Activated CD4-positive, alpha-beta T cell treated with anti-CD3 and anti-CD28 coated beads, Interleukin-2, amount 50 U/mL, for 48 hours (primary cell): ENCODE measurements around the gene GLDN.
A peak's percentile ranks its signal among the peaks of the same experiment; 100 is the strongest.
"Not testable (repeated sequence)": the region's sequence is repeated elsewhere in the genome, so short reads cannot be mapped to it uniquely, and the experiment has no call there.

Source experiments
- DNase-seq, 2 experiments: peaks; one replicate each; pipeline ENCODE4 v3.0.0-alpha.2; 2020

Gene GLDN

GRCh38 chr15:51390966-51391422 lies 49.5 kb downstream of the GLDN start:
- DNase-seq: no peak

DNA sequence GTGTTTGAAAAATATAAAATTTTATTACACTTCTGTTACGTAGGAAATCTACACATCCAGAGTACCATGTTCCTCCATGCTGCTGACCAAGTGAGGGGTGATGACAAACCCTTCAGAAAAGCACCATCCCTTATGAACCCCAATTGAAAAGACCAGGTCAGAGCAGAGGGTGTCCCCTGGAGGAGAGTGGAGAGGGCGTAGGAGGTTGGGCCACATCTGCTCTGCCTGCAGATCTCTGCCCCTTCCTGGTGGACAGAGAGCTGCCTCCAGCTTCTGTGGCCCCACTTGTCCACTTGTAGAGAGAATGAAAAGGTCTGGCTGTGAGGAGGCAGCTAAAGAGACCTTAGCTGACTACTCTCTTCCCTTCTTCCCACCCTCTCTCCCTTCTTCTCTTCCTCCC lies 55.5 kb downstream of the GLDN start:
- no peak for DNase-seq

GRCh38 chr15:51398626-51399025 lies 57.2 kb downstream of the GLDN start:
- no peak for DNase-seq

GRCh38 chr15:51401051-51401780 lies 59.8 kb downstream of the GLDN start:
- DNase-seq: no peak

DNA sequence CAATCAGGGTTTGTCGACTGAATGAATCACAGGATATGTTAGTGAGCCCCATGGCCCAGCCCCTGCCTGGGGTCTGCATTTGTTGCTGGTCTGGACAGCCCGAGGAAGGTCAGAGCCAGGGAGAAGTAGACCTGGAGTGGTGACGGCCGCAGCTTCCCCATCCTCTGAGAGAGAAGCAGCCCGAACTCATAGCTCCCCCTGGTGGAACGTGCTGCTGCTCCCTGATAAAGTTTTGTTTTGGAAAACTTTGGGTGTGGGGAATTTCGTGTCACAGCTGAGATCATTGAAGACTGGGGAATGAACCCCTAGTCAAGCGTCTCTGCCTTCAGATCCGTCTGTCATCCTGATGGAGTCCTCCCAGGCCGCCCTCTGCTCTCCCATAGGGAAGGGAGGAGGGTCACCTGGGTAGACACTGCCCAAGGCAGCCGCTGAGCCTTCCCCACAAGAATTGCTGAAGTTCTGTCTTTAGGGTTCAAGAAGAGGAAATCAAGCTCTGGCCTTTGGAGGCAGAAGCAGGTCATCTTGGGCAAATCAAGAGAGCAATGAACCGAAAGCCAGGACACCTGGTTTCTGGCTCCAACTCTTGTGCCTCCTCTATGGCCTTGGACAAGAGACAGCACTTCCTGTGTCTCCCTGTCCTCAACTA lies 60.5 kb downstream of the GLDN start:
- DNase-seq: peak; percentile 7 to 26

DNA sequence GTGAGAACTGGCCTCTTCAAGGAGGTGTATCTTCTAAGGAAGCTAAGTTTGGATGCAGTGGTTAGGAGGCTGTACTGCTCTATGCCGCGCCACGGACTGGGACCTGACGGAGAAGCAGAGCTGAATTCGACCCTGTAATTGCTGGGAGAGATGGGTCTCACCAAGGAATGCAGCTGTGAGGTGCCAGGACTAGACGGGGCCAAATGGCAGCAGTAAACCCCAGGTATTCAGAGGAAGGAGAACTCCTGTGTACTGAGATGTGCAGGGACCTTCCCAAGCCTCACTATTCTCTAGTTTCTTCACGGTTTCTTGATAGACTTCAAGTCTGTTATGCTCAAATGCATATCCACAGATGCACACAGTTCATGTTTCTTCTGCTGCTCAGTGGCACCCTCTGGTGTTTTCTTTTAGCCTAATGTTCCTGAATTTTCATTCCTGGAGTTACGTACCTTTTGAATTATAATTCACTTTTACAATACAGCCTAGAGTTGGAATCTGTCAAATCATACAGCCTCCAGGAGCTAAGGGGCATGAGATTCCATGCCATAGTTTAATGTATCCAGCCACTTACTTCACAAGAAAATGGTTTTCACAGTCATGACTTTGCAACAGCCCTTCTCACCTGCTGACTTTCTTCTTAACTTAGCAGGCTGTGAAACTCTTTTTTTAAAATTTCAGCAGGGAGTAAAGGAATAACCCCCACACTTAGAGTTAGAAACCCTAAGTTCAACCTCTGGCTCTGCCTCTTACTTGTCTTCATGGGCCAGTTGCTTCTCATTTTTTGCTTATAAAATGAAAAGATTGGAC lies 61.8 kb downstream of the GLDN start:
- no peak for DNase-seq

DNA sequence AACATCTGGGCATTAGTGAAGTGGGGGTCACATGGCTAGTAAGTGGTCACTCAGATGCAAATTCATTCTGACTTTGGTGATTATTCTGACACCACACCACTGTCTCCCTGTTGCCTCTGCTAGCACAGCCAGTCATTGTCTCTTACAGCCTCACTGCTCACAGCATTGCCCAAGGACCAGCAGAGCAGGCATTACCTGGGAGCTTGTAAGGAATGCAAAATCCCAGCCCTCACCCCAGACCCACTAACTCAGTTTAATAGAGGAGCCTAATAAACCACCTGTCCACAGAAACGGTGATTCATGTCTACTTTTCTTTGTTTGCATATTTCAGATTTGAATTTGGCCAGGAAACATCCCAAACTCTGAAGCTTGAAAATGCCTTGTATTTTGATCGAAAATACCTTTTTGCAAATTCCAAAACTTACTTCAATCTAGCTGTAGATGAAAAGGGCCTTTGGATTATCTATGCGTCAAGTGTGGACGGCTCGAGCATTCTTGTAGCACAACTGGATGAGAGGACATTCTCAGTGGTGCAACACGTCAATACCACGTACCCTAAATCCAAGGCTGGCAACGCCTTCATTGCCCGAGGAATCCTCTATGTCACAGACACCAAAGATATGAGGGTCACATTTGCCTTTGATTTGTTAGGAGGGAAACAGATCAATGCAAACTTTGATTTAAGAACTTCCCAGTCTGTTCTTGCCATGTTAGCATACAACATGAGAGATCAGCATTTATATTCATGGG lies 62.7 kb downstream of the GLDN start:
- no peak for DNase-seq

- no peak for DNase-seq
Observed at GRCh38 chr15:51405693-51406523, 64.5 kb downstream of the GLDN start.

GRCh38 chr15:51414256-51414860 lies 72.9 kb downstream of the GLDN start:
- DNase-seq: no peak

- no peak for DNase-seq
Observed at GRCh38 chr15:51416129-51416528, 74.7 kb downstream of the GLDN start.

- not testable (repeated sequence) for DNase-seq
Observed at GRCh38 chr15:51423040-51423439, 81.6 kb downstream of the GLDN start.

GRCh38 chr15:51424780-51425179 lies 83.3 kb downstream of the GLDN start:
- no peak for DNase-seq

- DNase-seq: no peak
Observed at GRCh38 chr15:51425517-51426040, 84.1 kb downstream of the GLDN start.

DNA sequence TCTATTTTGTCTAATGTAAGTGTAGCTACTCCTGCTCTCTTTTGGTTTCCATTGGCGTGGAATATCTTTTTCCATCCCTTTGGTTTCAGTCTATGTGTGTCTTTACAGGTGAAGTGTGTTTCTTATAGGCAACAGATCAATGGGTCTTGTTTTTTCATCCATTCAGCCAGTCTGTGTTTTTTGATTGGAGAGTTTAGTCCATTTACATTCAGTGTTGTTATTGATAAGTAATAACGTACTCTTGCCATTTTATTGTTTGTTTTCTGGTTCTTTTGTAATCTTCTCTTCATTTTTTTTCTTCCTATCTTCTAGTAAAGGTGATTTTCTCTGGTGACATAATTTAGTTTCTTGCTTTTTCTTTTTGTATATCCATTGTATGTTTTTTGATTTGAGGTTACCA lies 97.1 kb downstream of the GLDN start:
- no peak for DNase-seq

GRCh38 chr15:51443282-51443914 lies 101.9 kb downstream of the GLDN start:
- no peak for DNase-seq

GRCh38 chr15:51444112-51444511 lies 102.7 kb downstream of the GLDN start:
- DNase-seq: no peak

- no peak for DNase-seq
Observed at GRCh38 chr15:51444807-51445206, 103.4 kb downstream of the GLDN start.

- DNase-seq: not testable (repeated sequence)
Observed at GRCh38 chr15:51446029-51446744, 104.7 kb downstream of the GLDN start.

DNA sequence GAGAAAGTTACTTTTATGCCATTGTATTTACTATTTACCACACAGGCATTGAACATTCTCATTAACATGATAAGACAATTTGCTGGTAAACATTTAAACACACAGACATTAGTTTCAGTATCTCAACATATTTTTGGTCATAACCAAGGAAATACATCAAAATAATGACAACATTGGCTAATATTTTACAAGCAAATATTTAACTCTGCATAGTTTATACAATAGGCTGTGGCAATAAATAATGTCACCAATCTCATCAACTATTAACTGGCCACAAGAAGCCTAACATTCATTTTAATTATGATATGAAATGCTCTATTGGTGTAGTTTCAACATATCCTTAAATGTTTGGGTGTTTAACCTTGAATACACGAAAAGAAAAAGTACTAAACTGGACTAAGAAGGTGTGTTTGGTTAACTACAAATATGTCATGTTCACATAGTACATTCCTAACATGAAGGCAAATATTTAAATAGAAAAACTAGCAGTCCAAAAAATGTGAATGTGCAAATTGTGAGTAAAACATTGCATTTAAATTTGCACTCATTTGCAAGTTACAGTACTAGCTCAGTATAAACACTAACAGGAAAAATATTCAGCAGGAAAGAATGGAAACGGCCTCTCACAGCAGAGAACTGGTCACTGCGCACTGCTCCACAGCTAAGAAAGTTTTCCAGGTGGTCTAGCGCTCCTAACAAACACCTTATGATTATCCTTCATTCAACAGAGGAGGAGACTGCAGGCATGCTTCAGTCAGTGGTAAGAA lies 106.6 kb downstream of the GLDN start:
- DNase-seq: no peak
